Activated CD4-positive, alpha-beta T cell treated with anti-CD3 and anti-CD28 coated beads, Interleukin-2, amount 10 ng/mL, durations not matched to agents 24 days and 14 days (primary cell): ENCODE data around the gene ABR. TPM values are rescaled to one million over a fixed set of nuclear protein-coding genes. Genes with fewer than 3 reads are reported as not detected.
"Not testable (repeated sequence)": the region's sequence is repeated elsewhere in the genome, so short reads cannot be mapped to it uniquely, and the experiment has no call there.

Experiments used
- DNase-seq: peaks from one replicate; pipeline ENCODE4 v3.0.0; 2022
- H3K27ac Mint-ChIP-seq: one replicate; pipeline ENCODE4 v1.8.0; 2022; ENCODE audit warnings: mild to moderate bottlenecking, mixed read lengths
- H3K27me3 Mint-ChIP-seq: one replicate; pipeline ENCODE4 v1.8.0; 2022; ENCODE audit warnings: mixed read lengths
- H3K36me3 Mint-ChIP-seq: one replicate; pipeline ENCODE4 v1.8.0; 2022; ENCODE audit warnings: low read depth, mild to moderate bottlenecking, mixed read lengths
- H3K4me1 Mint-ChIP-seq: one replicate; pipeline ENCODE4 v1.8.0; 2021; ENCODE audit warnings: mixed read lengths
- H3K4me3 Mint-ChIP-seq: one replicate; pipeline ENCODE4 v1.8.0; 2022; ENCODE audit warnings: mild to moderate bottlenecking, moderate library complexity, mixed read lengths
- H3K9me3 Mint-ChIP-seq: one replicate; pipeline ENCODE4 v1.8.0; 2021; ENCODE audit warnings: mixed read lengths
- intact Hi-C: fragments of 100-400 bp; cut with micrococcal nuclease; formaldehyde crosslinking; loops from one replicate; pipeline ENCODE4 v1.15.1; 2023
- total RNA-seq: library from RNA; stranded (reverse); gene quantifications from 2 replicates; pipeline ENCODE4 v1.2.3, GENCODE V29; 2022

Gene ABR
- total RNA-seq, 1 donor from 2014 or later: 58.9 TPM

DNA sequence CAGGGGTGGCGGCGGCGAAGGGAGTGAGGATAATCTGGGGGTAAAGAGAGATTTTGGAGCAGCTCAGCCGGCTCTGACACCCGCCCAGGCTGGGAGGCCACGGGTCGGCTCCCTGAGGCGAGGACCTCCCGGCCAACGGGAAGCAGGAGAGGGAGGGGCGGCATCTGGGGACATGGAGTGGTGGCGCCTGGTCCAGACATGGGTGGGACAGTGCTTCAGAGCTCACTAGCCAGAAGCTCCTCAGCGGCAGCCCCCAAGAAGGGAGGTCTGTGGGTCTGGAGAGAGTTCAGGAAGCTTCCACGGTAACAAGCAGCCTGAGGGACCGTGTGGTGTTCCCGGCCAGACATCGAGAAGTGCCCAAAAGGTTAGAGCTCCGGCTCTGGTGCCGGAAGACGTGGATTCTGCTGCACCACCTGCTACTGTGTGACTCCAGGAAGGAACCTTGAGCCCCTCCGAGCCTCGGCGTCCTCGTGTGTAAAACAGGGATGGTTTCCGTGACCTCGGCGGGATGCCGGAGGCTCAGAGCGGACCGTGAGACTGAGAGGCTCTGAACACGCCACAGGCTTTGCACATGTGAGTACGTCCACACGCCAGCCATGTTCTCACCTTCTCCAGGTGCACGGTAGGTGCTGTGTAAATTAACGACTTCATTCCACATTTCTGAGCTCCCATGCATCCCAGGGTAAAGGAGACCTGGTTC is 126.0 kb downstream of the ABR start:
- no peak overlapping the region for H3K27ac Mint-ChIP-seq
- intact Hi-C loops: loop anchor here (10.0 kb wide), 1 partner anchor 131 kb away; no protein-coding TSS in a partner anchor
- H3K27me3 Mint-ChIP-seq: no peaks in the 10 kb centered on the region
- DNase-seq: no peak
- H3K36me3 Mint-ChIP-seq: peaks cover 21% of the 10 kb centered on the region
- no peak overlapping the region for H3K4me3 Mint-ChIP-seq
- no peaks in the 10 kb centered on the region for H3K4me1 Mint-ChIP-seq
- no peaks in the 10 kb centered on the region for H3K9me3 Mint-ChIP-seq

DNA sequence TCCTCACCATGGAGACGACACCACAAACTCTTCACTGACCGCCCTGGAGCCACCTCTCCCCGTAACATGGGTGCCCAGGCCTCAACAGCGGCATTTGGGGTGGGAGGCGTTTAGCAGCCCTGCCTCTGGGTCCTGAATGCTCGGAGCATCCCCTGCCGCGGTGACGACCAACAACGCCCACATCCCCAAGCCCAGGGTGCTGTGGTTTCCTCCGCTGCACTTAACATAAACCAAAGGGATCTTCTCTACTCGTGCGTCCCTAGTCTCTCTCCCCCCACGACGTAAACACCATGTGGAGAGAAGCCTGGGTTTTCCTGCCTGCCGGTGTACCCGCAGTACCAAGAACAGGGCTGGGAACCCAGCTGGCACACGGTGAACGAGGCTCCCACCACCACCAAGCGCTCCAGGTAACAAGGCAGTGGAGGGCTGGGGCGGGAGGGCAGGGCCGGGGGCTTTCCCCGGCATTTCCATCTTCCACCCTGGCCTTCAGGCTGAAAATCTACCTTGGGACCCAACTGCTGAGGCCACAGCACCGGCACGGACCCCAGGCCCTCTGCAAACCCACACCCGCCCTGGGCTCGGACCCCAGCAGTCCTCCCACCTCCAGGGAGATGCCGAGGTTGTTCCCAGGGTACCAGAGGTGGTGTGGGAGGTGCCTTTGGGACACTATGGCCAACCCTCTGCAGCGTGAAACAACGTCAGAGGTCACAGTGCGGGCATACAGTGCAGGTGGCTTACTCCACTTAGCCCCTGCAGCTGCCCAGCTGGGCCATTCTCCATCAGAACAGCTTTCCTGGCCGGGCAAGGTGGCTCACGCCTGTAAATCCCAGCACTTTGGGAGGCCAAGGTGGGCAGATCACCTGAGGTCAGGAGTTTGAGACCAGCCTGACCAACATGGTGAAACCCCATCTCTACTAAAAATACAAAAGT is 128.5 kb downstream of the ABR start:
- Mint-ChIP-seq H3K36me3 (peaks cover 9% of the 10 kb centered on the region), H3K9me3 (no peaks in the 10 kb centered on the region), H3K27me3 (no peaks in the 10 kb centered on the region), H3K4me1 (no peaks in the 10 kb centered on the region), H3K27ac (no peak overlapping the region), H3K4me3 (no peak overlapping the region)
- intact Hi-C loops: loop anchor here (10.0 kb wide), 1 partner anchor 134 kb away; no protein-coding TSS in a partner anchor
- DNase-seq: no peak

DNA sequence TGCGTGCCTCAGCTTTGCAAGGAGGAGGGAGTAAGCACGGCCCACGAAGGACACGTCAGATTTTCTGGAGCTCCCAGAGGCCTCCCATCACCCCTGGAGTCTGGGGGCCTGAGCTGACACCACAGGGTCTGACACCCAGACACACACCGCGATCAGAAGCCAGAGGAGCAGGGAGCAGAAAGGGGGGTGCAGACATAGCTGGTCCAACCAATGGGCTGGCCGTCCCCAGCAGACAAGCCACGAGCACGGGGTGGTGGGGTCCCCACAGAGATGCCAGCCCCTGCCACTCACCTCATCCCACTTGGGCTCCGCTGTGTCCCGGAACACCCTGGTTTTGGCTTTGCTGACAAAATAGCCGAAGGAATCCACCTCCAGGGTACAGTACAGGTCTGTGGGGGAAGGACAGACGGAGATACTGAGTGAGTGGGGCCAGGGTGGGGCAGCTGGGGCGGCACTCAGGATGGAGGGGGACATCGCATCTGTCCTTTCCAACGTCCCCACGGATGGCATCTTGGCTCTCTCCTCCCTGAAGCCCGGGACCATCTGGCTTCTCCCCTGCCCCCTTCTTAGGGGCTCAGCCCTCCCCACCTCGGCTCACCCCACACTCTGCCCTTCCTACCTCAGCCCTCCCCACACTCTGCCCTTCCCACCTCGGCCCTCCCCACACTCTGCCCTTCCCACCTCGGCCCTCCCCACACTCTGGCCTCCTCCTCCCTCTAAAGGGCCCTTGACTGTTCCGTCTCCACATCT is 129.4 kb downstream of the ABR start:
- Mint-ChIP-seq H3K4me1 (no peaks in the 10 kb centered on the region), H3K9me3 (no peaks in the 10 kb centered on the region), H3K27me3 (no peaks in the 10 kb centered on the region), H3K4me3 (no peak overlapping the region), H3K36me3 (peaks cover 11% of the 10 kb centered on the region), H3K27ac (no peak overlapping the region)
- DNase-seq: no peak
- intact Hi-C loops: loop anchor here (10.0 kb wide), 1 partner anchor 134 kb away; no protein-coding TSS in a partner anchor

DNA sequence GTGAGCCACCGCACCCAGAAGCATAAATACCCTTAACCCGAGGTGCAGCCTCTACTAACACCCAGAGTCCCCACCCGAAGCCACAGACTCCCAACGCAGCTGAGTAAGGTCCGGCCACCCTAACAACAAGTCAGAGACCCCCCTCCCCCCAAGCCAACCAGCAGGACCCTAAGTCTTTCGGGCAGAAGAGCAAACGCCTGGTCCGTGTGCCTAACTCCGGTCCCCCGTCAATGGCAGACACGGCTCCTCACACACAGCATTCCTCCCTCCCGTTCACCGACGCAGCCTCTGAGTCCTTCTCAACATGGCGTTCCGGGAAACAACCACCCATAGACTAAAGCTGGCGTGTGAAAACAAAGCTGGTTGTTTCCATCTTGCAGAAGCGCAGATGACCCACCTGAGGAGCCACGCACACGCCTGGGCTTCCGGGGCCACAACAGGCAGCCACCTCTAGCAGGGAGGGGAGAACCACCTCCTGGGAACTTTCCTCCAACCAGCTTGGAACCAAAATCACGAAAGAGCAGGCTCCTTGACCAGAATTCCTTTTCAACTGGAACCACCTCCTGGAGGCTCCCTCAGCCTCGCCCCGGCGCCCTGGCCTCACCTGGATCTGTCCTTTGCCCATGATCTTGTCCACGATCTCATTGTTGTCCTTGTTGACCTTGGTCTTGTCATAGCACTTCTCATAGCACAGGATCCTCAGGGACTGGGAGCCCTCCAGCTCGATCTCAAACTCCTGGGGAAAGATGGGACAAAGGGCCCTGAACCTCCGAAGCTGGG is 130.1 kb downstream of the ABR start:
- Mint-ChIP-seq H3K27ac (no peak overlapping the region), H3K27me3 (no peaks in the 10 kb centered on the region), H3K4me3 (no peak overlapping the region), H3K36me3 (peaks cover 17% of the 10 kb centered on the region), H3K4me1 (no peaks in the 10 kb centered on the region), H3K9me3 (no peaks in the 10 kb centered on the region)
- DNase-seq: no peak
- intact Hi-C loops: loop anchor here (10.0 kb wide), 1 partner anchor 135 kb away; no protein-coding TSS in a partner anchor

DNA sequence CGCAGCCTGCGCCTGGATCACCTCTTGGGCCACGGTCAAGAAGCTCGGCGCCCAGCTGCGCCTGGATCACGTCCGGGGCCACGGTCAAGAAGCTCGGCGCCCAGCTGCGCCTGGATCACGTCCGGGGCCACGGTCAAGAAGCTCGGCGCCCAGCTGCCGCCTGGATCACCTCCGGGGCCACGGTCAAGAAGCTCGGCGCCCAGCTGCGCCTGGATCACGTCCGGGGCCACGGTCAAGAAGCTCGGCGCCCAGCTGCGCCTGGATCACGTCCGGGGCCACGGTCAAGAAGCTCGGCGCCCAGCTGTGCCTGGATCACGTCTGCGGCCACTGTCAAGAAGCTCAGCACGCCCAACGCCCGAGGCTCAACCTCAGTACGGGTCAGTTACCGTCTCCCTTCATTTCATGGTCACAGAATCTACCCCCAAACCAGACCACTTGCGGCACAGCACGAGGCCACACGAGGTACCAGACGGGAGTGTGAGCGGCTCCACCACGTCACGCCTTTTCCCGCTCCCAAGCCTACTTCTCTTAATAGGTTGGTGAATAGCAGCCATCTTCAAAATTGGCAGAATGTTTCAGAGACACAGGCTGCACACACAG is 131.2 kb downstream of the ABR start:
- H3K36me3 Mint-ChIP-seq: peaks cover 15% of the 10 kb centered on the region
- H3K4me1 Mint-ChIP-seq, H3K27me3 Mint-ChIP-seq, intact Hi-C loops, H3K27ac Mint-ChIP-seq, DNase-seq, H3K4me3 Mint-ChIP-seq, H3K9me3 Mint-ChIP-seq: not testable (repeated sequence)

DNA sequence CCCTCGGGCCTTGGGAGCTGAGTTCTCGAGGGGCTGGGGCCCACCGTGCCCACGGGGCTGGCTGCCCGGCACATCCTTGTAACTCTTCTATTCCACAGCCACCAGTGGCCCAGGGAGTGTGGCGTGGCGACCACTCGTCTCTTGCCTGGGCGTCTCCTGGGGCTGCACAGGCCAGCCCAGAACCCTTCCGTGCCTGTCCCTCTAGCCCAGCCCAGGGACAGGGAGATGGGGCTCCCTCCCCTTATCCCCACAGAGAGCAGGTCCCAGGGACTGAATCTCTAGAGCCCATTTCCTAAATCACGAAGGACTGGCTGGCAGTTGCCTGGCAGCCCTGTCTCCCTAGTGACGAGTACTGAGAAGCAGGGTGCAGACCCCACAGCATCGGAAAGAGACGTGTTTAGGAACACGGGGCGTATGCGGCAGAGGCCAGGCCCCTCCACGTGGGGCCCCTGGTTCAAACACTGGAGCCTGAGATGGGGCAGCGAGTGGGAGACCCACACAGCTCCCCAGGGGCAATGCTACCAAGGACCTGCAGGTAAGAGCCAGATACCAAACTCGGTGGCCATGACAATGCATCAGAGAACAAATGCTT is 131.8 kb downstream of the ABR start:
- Mint-ChIP-seq H3K27ac (no peak overlapping the region), H3K27me3 (no peaks in the 10 kb centered on the region), H3K36me3 (peaks cover 12% of the 10 kb centered on the region), H3K4me3 (no peak overlapping the region), H3K9me3 (no peaks in the 10 kb centered on the region), H3K4me1 (no peaks in the 10 kb centered on the region)
- intact Hi-C loops: no loop called here
- no peak for DNase-seq

DNA sequence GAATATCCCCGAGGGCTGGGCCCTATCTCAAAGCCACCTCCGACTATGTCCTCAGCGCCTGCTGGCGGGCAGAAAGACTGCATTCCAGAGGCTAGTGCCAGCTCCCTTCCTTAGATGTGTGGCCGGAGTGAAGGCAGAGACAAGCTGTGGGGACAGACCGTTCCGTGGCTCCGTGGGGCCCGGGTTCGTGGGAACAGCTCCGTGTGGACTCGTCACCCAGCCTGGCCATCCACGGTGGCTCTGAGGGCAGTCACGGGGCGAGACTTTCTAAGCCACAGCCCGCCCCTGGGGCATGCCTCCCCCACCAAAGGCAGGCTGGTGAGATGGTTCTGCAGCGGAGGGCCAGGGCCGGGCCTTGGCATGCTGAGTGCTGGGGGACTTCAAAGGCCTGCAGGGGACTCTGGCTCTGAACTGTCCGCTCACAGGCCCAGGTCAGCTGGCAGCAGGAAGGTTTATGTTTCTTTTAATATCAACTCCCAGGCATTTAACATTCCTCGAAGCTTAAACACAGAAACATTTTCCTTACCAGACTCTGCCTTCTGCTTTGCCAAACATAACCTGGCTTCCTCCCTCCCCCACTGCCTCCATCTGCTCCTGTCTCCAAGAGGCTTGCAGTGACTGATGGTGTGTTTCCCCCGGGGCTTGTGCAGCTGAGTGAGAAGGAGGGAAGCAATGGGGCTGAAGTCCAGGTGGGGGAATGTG is 132.5 kb downstream of the ABR start:
- intact Hi-C loops: no loop called here
- no peak overlapping the region for H3K27ac Mint-ChIP-seq
- H3K4me1 Mint-ChIP-seq: no peaks in the 10 kb centered on the region
- H3K9me3 Mint-ChIP-seq: no peaks in the 10 kb centered on the region
- H3K4me3 Mint-ChIP-seq: no peak overlapping the region
- no peaks in the 10 kb centered on the region for H3K27me3 Mint-ChIP-seq
- peaks cover 19% of the 10 kb centered on the region for H3K36me3 Mint-ChIP-seq
- DNase-seq: no peak

DNA sequence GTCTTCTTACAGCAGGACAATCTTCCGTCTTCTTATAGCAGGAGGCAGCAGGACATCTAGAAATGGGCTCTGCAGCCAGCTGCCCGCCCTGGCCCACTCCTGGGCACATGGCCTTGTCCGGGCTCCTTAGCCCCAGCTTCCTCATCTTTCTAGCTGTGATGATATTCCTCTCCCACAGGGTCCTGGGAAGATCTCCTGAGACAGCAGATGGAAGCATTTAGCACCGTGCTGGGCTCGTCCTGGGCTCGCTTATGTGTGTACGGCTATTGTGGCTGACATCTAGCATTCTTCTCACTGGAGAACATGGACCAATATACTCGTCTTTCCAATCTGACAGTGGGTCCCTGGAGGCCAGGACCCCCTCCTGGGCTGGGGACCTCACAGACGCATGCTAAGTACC is 134.3 kb downstream of the ABR start:
- H3K4me1 Mint-ChIP-seq: no peaks in the 10 kb centered on the region
- H3K27ac Mint-ChIP-seq: no peak overlapping the region
- no peaks in the 10 kb centered on the region for H3K27me3 Mint-ChIP-seq
- intact Hi-C loops: no loop called here
- H3K9me3 Mint-ChIP-seq: no peaks in the 10 kb centered on the region
- H3K4me3 Mint-ChIP-seq: no peak overlapping the region
- peaks cover 25% of the 10 kb centered on the region for H3K36me3 Mint-ChIP-seq
- DNase-seq: no peak

DNA sequence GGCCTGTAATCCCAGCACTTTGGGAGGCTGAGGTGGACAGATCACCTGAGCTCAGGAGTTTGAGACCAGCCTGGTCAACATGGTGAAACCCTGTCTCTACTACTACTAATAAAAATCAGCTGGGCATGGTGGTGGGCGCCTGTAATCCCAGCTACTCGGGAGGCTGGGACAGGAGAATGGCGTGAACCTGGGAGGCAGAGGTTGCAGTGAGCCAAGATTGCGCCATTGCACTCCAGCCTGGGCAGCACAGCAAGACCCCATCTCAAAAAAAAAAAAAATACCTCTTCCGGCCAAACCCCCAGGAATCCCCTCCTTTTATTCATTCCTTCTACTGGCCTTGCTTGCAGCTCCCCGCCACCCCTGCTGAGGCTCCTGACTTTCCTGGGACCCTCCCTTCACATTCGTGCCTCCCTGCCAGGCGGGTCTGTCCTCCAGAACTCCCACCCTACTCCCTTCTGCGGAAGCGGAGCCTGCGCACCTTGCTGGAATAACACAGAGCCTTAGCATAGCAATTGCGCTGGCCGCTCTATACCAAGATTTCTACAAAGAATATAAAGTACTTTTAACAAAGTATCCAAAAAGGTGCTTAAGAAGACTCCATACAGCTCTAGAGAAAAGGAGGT is 135.3 kb downstream of the ABR start:
- H3K36me3 Mint-ChIP-seq: peaks cover 23% of the 10 kb centered on the region
- DNase-seq, H3K27ac Mint-ChIP-seq, H3K4me1 Mint-ChIP-seq, intact Hi-C loops, H3K4me3 Mint-ChIP-seq, H3K27me3 Mint-ChIP-seq, H3K9me3 Mint-ChIP-seq: not testable (repeated sequence)

DNA sequence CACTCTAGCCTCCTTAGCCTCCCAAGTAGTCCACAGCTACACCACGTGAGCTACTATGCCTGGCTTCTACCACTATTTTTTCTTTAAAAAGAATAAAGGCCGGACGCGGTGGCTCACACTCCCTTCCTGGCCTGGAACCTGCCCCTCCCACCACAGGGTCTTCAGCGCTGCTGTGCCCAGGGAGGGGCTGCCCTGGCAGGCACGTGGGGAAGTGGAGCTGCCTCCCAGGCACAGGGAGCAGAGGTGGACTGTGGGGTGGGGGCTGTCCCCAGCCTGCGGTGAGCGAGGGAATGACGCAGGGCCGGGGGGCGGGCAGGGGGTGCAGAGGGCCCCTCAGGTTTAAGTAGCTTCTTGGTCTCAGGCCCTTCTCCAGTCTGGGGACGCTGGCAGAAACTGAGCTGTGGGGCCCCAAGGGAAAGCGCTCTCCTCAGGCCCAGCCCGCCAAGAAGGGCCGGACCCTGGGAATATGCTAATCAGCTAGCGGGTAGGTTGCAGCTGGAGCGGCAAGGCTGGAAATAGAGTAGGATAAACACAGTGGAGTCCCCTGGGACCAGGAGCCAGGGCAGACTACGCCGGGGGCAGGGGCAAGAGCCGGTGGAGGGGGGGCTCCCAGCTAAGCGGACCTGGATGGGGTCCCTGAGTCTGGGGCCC is 136.1 kb downstream of the ABR start:
- H3K4me3 Mint-ChIP-seq: no peak overlapping the region
- no peaks in the 10 kb centered on the region for H3K4me1 Mint-ChIP-seq
- no peaks in the 10 kb centered on the region for H3K9me3 Mint-ChIP-seq
- no peak overlapping the region for H3K27ac Mint-ChIP-seq
- no peaks in the 10 kb centered on the region for H3K27me3 Mint-ChIP-seq
- peaks cover 24% of the 10 kb centered on the region for H3K36me3 Mint-ChIP-seq
- intact Hi-C loops: no loop called here
- DNase-seq: no peak

DNA sequence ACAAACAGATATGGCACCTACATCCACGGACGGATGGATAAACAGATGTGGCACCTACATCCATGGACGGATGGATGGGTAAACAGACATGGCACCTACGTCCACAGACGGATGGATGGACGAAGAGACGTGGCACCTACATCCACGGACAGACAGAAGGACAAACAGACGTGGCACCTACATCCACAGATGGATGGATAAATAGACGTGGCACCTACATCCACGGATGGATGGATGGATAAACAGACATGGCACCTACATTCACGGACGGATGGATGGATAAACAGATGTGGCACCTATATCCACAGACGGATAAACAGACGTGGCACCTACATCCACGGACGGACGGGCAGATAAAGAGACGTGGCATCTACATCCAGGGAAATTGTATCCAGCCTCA is 137.3 kb downstream of the ABR start:
- H3K36me3 Mint-ChIP-seq: peaks cover 25% of the 10 kb centered on the region
- H3K4me1 Mint-ChIP-seq: no peaks in the 10 kb centered on the region
- intact Hi-C loops: no loop called here
- no peaks in the 10 kb centered on the region for H3K9me3 Mint-ChIP-seq
- DNase-seq: no peak
- no peak overlapping the region for H3K27ac Mint-ChIP-seq
- no peaks in the 10 kb centered on the region for H3K27me3 Mint-ChIP-seq
- H3K4me3 Mint-ChIP-seq: no peak overlapping the region
